SK-MEL-5 (cell line): ENCODE measurements around the gene MEF2A. TPM values are rescaled to one million over a fixed set of nuclear protein-coding genes. Genes with fewer than 3 reads are reported as not detected.

Experiments
- DNase-seq: peaks from one replicate; pipeline ENCODE4 v3.0.0-alpha.2; 2016; ENCODE audit warnings: low read depth, low spot score
- in situ Hi-C: cut with HindIII; loops from 2 replicates; pipeline ENCODE4 v1.10.0; 2016; ENCODE audit warnings: low sequenced_read_pairs, high pct_unique_total_duplicates, low pct_unique_long_range_greater_than_20kb
- total RNA-seq: library from RNA; depleted of rRNA; stranded (reverse); fragments of >200 nt; shearing (Covaris generic); gene quantifications from 2 replicates; pipeline ENCODE4 v1.2.3, GENCODE V29; 2014

MEF2A gene
- total RNA-seq, 1 experiment from 2014 or later, result 29.9 TPM

DNA sequence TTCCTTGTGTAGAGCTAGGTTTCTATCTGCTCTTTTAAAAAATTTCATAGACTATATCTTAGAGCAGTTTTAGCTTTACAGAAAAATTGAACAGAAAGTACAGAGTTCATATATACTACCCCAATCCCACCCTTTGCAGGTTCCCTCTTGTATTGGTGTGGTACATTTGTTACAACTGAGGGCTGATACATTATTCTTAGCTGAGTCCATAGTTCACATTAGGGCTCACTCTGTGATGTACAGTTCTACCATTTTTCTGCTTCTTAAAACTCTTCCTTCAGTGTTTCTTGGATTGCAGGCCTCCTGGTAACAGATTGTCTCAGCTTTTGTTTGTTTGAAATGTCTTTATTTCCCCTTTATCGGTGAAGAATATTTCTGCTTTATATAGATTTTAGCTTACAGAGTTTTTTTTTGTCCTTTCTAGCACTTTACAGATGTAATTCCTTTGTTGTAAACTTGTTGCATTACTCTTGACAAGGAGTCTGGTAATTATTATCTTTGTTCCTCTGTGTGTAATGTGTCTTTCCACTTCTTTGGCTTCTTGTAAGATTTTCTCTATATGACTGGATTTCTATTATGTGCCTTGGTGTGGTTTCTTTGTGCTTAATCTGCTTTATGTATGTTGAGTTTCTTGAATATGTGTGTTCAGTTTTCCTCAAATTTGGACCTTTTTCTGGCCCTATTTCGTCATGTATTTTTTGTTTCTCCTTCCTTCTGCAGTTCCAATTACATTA, 25.3 kb downstream of the MEF2A start:
- in situ Hi-C loops, result no loop called here
- no peak for DNase-seq

- DNase-seq, result no peak
- in situ Hi-C loops, result no loop called here
These were observed 26.5 kb downstream of the MEF2A start for GRCh38 chr15:99592145-99592791.

- in situ Hi-C loops, result no loop called here
These were observed 27.3 kb downstream of the MEF2A start for GRCh38 chr15:99593070-99593469.

GRCh38 chr15:99594916-99595315, 29.1 kb downstream of the MEF2A start:
- in situ Hi-C loops, result no loop called here
- no peak for DNase-seq

More at GRCh38 chr15:99593070-99593469, 27.3 kb downstream of the MEF2A start:
- DNase-seq, result no peak

- no peak for DNase-seq
- in situ Hi-C loops, result no loop called here
These were observed 32.5 kb downstream of the MEF2A start for GRCh38 chr15:99598296-99598695.

- DNase-seq, result peak; percentile 72
- in situ Hi-C loops, result no loop called here
These were observed 38.0 kb downstream of the MEF2A start for GRCh38 chr15:99603828-99604227.

DNA sequence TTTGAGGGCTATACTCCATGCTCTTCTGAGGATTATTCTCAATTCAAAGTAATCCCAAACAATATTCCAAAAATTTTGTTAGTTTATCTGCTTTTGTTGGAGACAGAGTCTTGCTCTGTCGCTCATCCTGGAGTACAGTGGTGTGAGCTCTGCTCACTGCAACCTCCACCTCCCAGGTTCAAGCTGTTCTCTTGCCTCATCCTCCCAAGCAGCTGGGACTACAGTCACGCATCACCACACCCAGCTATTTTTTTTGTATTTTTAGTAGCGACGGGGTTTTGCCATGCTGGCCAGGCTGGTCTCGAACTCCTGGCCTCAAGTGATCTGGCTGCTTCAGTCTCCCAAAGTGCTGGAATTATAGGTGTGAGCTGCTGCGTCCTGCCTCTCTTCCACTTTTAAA, 39.1 kb downstream of the MEF2A start:
- in situ Hi-C loops, result no loop called here
- DNase-seq, result no peak

DNA sequence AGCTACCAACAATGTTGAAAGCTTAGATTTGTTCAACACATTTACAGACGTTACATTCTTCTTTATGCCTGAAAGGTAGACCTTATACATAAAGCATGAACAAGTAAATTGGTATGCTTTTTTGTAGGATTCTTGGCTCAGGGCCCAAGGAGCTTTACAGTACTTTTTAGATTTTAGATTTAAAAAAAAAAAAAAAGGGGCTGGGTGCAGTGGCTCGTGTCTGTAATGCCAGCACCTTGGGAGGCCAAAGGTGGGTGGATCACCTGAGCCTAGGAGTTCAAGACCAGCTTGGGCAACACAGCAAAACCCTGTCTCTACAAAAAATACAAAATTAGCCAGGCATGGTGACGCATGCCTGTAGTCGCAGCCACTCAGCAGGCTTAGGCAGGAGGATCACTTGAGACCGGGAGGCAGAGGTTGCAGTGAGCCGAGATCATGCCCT, 39.7 kb downstream of the MEF2A start:
- no peak for DNase-seq
- in situ Hi-C loops, result no loop called here

- in situ Hi-C loops, result no loop called here
- DNase-seq, result no peak
These were observed 40.2 kb downstream of the MEF2A start for GRCh38 chr15:99605990-99606389.

- no peak for DNase-seq
- in situ Hi-C loops, result no loop called here
These were observed 40.9 kb downstream of the MEF2A start for GRCh38 chr15:99606646-99607045.

DNA sequence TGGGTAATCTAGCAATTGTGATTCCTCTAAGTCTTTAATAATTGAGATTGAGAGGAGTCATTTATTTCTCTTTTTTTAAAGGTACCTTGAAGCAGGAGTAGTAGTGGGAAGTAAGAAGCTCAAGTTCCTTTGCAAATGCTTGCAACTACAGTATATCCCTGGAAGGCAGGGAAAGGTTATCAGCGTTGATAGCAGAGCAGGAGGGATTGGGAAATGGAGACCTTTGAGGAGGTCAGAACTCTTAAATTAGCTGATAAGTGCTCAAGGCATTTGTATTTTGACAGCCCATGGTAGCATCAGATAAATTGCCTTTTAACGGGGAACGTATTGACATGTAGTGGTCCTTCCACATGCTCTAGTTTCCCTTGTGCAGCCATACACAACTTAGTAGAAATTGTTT, 47.7 kb downstream of the MEF2A start:
- in situ Hi-C loops, result no loop called here
- DNase-seq, result no peak

DNA sequence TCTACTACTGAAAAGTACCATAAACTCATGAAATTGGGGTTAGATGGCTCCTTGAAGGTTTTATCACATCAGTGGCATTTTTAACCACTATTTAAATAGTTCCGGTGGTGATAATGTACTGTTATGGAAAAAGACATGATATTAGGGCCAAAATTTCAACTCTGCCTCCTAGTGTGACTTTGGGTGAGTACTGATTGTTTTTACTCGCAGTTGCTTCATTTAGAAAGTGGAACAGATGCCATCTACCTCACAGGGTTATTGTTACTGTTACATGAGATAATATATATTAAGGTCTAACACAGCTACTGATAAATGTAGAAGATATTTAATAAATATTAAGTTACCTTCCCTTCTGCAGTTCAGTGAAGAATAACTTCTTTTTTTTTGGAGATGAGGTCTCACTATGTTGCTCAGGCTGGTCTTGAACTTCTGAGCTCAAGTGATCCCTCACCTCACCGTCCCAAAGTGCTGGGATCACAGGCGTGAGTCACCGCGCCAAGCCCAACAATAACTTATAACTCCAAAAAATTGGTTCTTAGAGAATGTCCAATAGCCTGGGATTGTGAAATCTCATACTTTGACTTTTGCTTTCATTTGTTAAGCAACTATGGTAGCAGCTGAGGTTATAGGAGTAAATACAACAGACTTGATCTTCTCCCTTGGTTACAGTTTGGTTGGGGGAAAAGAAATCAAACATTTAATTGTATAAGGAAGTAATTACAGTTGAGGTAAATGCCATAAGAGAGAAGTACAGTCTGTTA, 48.3 kb downstream of the MEF2A start:
- in situ Hi-C loops, result no loop called here
- no peak for DNase-seq

DNA sequence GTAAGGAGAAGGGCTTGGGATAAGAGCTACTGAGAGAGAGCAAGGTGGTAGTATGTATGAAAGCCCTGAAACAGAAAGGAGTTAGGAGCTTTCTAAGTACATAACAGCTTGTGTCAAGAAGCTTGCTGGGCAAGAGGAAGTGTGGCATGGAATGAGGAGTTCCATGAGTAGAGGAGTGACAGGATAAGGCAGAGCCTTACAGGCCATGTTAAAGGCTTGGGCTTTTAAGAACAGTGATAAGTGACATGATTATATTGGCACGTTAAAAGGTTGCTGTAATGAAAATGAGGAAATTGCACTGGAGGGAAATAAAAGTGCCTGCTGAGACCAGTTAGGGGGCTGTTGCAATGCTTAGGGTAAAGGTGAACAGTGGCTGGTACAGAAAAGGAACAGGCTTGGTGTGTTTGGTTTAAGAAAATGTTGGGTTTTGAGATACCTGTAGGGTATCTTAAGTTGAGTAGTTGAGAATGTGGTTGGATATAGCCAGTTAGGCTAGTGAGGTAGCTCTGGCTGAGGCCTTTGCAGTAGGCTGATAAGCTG, 49.0 kb downstream of the MEF2A start:
- no peak for DNase-seq
- in situ Hi-C loops, result no loop called here

GRCh38 chr15:99615460-99615859, 49.7 kb downstream of the MEF2A start:
- in situ Hi-C loops, result no loop called here
- DNase-seq, result no peak

GRCh38 chr15:99616129-99616528, 50.3 kb downstream of the MEF2A start:
- in situ Hi-C loops, result no loop called here
- DNase-seq, result no peak

- in situ Hi-C loops, result no loop called here
These were observed 51.1 kb downstream of the MEF2A start for GRCh38 chr15:99616773-99617342.

GRCh38 chr15:99618941-99619411, 53.2 kb downstream of the MEF2A start:
- in situ Hi-C loops, result no loop called here
- no peak for DNase-seq

More at GRCh38 chr15:99616773-99617342, 51.1 kb downstream of the MEF2A start:
- DNase-seq, result peak; percentile 11

GRCh38 chr15:99619712-99620111, 53.9 kb downstream of the MEF2A start:
- no peak for DNase-seq
- in situ Hi-C loops, result no loop called here
